ENCODE measurements around the gene MTPN.

- TF ChIP-seq CTCF (IDR thresholded peaks at IDR 0.05) = no peak
- TF ChIP-seq POLR2A (IDR thresholded peaks at IDR 0.05) = no peak
These were observed 25.6 kb upstream of the MTPN start for GRCh38 chr7:136002802-136003201.
